ENCODE results near the gene CCNB2.
"Not testable (repeated sequence)": the region's sequence is repeated elsewhere in the genome, so short reads cannot be mapped to it uniquely, and the experiment has no call there.

DNA sequence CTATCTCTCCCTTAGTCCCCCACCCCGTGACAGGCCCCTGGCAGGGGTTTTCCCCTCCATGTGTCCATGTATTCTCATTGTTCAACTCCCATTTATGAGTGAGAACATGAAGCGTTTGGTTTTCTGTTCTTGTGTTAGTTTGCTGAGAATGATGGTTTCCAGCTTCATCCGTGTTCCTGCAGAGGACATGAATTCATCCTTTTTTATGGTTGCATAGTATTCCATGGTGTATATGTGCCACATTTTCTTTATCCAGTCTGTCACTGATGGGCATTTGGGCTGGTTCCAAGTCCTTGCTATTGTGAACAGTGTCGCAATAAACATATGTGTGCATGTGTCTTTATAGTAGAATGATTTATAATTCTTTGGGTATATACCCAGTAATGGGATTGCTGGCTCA, 20.7 kb downstream of the CCNB2 start:
- TF ChIP-seq, protein P1, sequence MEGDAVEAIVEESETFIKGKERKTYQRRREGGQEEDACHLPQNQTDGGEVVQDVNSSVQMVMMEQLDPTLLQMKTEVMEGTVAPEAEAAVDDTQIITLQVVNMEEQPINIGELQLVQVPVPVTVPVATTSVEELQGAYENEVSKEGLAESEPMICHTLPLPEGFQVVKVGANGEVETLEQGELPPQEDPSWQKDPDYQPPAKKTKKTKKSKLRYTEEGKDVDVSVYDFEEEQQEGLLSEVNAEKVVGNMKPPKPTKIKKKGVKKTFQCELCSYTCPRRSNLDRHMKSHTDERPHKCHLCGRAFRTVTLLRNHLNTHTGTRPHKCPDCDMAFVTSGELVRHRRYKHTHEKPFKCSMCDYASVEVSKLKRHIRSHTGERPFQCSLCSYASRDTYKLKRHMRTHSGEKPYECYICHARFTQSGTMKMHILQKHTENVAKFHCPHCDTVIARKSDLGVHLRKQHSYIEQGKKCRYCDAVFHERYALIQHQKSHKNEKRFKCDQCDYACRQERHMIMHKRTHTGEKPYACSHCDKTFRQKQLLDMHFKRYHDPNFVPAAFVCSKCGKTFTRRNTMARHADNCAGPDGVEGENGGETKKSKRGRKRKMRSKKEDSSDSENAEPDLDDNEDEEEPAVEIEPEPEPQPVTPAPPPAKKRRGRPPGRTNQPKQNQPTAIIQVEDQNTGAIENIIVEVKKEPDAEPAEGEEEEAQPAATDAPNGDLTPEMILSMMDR (optimal IDR thresholded peaks at IDR 0.05 in 1 of 3, IDR thresholded peaks at IDR 0.05 in 1 of 3, conservative IDR thresholded peaks at IDR 0.05 in 1 of 3; ENCODE audit: extremely low read depth in 1 of 3, insufficient read depth in 2 of 3, low read length in 3 of 3), result not testable (repeated sequence)
- TF ChIP-seq EZH2 (IDR thresholded peaks at IDR 0.05; ENCODE audit: low read length), result not testable (repeated sequence)

All from keratinocyte (primary cell).